Liver (tissue), 9 donors: Measurements from ENCODE around the gene PDE4B. TPM values are rescaled to one million over a fixed set of nuclear protein-coding genes. Genes with fewer than 3 reads are reported as not detected.

Experiments
- DNase-seq: peaks from one replicate; pipeline ENCODE4 v3.0.0-alpha.2; 2017; ENCODE audit warnings: low spot score
- H3K27ac ChIP-seq, 2 donors: one replicate each; pipeline ENCODE4 v1.7.0; 2013; ENCODE audit warnings: inconsistent platforms in 2 of 2, low read length in 2 of 2, control low read depth in 1 of 2, low read depth in 1 of 2, mild to moderate bottlenecking in 1 of 2
- H3K27me3 ChIP-seq, 4 donors: one replicate each; pipeline versions ENCODE4 v1.6.1 to v1.7.0; 2013; ENCODE audit warnings: low read length in 3 of 4, inconsistent platforms in 1 of 4, mild to moderate bottlenecking in 1 of 4, moderate library complexity in 1 of 4; ENCODE audit not compliant: control insufficient read depth in 4 of 4, insufficient read depth in 4 of 4
- H3K36me3 ChIP-seq, 4 donors: one replicate each; pipeline versions ENCODE4 v1.6.1 to v1.7.0; 2013; ENCODE audit warnings: low read length in 3 of 4, mild to moderate bottlenecking in 3 of 4, low read depth in 1 of 4, moderate library complexity in 1 of 4; ENCODE audit not compliant: control insufficient read depth in 4 of 4, insufficient read depth in 3 of 4
- H3K4me1 ChIP-seq, 4 donors: one replicate each; pipeline versions ENCODE4 v1.6.1 to v1.7.0; 2013; ENCODE audit warnings: low read length in 3 of 4, mild to moderate bottlenecking in 3 of 4, moderate library complexity in 1 of 4; ENCODE audit not compliant: control insufficient read depth in 4 of 4, insufficient read depth in 4 of 4
- H3K4me3 ChIP-seq, 3 donors: one replicate each; pipeline versions ENCODE4 v1.6.1 to v1.7.0; 2013; ENCODE audit warnings: low read length in 3 of 3, control low read depth in 1 of 3, low read depth in 1 of 3, mild to moderate bottlenecking in 1 of 3
- H3K9ac ChIP-seq, 2 donors: one replicate each; pipeline ENCODE4 v1.7.0; 2013; ENCODE audit warnings: low read length in 2 of 2, mild to moderate bottlenecking in 2 of 2, moderate library complexity in 2 of 2, control low read depth in 1 of 2, low read depth in 1 of 2
- H3K9me3 ChIP-seq, 4 donors: one replicate each; pipeline versions ENCODE4 v1.6.1 to v1.7.0; 2013; ENCODE audit warnings: low read length in 3 of 4; ENCODE audit not compliant: control insufficient read depth in 4 of 4
- ATF3 ChIP-seq: IDR thresholded peaks from 2 replicates; pipeline ENCODE4 v1.6.1; 2016; ENCODE audit warnings: antibody characterized with exemption
- EGR1 ChIP-seq, 2 donors: IDR thresholded peaks; 2 replicates each; pipeline ENCODE4 v1.6.1; 2016 to 2018; ENCODE audit warnings: antibody characterized with exemption in 2 of 2, low read depth in 2 of 2
- FOXA1 ChIP-seq: IDR thresholded peaks from 2 replicates; pipeline ENCODE4 v1.6.1; 2016; ENCODE audit warnings: antibody characterized with exemption
- FOXA2 ChIP-seq: IDR thresholded peaks from 2 replicates; pipeline ENCODE4 v1.6.1; 2016; ENCODE audit warnings: antibody characterized with exemption
- GABPA ChIP-seq, 2 donors: IDR thresholded peaks in 1 of 2; conservative IDR thresholded peaks in 1 of 2; 2 replicates each; pipeline ENCODE4 v1.6.1; 2016; ENCODE audit warnings: antibody characterized with exemption in 2 of 2, mild to moderate bottlenecking in 1 of 2, moderate library complexity in 1 of 2
- HNF4A ChIP-seq, 2 donors: conservative IDR thresholded peaks; 2 replicates each; pipeline ENCODE4 v1.6.1; 2016; ENCODE audit warnings: antibody characterized with exemption in 2 of 2, mild to moderate bottlenecking in 2 of 2
- HNF4G ChIP-seq: IDR thresholded peaks from 2 replicates; pipeline ENCODE4 v1.6.1; 2016; ENCODE audit warnings: antibody characterized with exemption
- JUND ChIP-seq, 2 donors: IDR thresholded peaks; 2 replicates each; pipeline ENCODE4 v1.6.1; 2016; ENCODE audit warnings: antibody characterized with exemption in 2 of 2
- NR2F2 ChIP-seq: IDR thresholded peaks from 2 replicates; pipeline ENCODE4 v1.6.1; 2016; ENCODE audit warnings: antibody characterized with exemption
- RAD21 ChIP-seq, 2 donors: IDR thresholded peaks; 2 replicates each; pipeline ENCODE4 v1.6.1; 2016; ENCODE audit warnings: antibody characterized with exemption in 2 of 2, mild to moderate bottlenecking in 2 of 2
- RXRA ChIP-seq, 2 donors: IDR thresholded peaks; 2 replicates each; pipeline ENCODE4 v1.6.1; 2017 to 2018; ENCODE audit warnings: antibody characterized with exemption in 2 of 2, mild to moderate bottlenecking in 1 of 2
- SP1 ChIP-seq: IDR thresholded peaks from 2 replicates; pipeline ENCODE4 v1.6.1; 2018; ENCODE audit warnings: antibody characterized with exemption, mild to moderate bottlenecking
- TAF1 ChIP-seq: conservative IDR thresholded peaks from 2 replicates; pipeline ENCODE4 v1.6.1; 2016; ENCODE audit warnings: antibody characterized with exemption, mild to moderate bottlenecking
- YY1 ChIP-seq: IDR thresholded peaks from 2 replicates; pipeline ENCODE4 v1.6.1; 2016; ENCODE audit warnings: antibody characterized with exemption, mild to moderate bottlenecking
- ZBTB33 ChIP-seq: IDR thresholded peaks from 2 replicates; pipeline ENCODE4 v1.6.1; 2016; ENCODE audit warnings: antibody characterized with exemption
- WGBS: extraction: QIAGEN DNeasy Blood & Tissue Kit; methylation state at CpG from one replicate; pipeline ENCODE4 v1.1.7; 2013; 5-methylcytosine and 5-hydroxymethylcytosine counted together
- polyA plus RNA-seq, 2 donors: library from polyadenylated mRNA; stranded (reverse) in 1 of 2; unstranded in 1 of 2; fragments of 200-250 nt in 1 of 2; fragments of >200 nt in 1 of 2; fragmentation: Nextera tagmentation in 1 of 2; extraction: Ambion mirVana in 1 of 2; gene quantifications; one replicate each; pipeline versions ENCODE4 v1.2.1 to v1.2.3, GENCODE V29; 2013 to 2015
- total RNA-seq, 2 donors: library from RNA; depleted of rRNA; stranded (reverse); fragments of >200 nt; gene quantifications; one replicate each; pipeline ENCODE4 v1.2.3, GENCODE V29; 2014
- TF ChIP-seq, protein P1 (sequence below): IDR thresholded peaks from 2 replicates; pipeline ENCODE4 v1.6.1; 2016; ENCODE audit warnings: antibody characterized with exemption, mild to moderate bottlenecking
- TF ChIP-seq, protein P2 (sequence below): IDR thresholded peaks from 2 replicates; pipeline ENCODE4 v1.6.1; 2016; ENCODE audit warnings: antibody characterized with exemption
- TF ChIP-seq, protein P3 (sequence below): fragments of 150-350 bp; IDR thresholded peaks from 2 replicates; pipeline ENCODE4 v1.5.1; 2017; ENCODE audit warnings: improper control_type of control experiment, low read depth, low read length; ENCODE audit not compliant: missing input control
- donor health status: healthy.
- donor health status: healthy.
- donor health status: healthy.
- donor health status: healthy.
- donor health status: healthy.

Gene PDE4B
- total and polyA plus RNA-seq, 4 donors = 1.9 to 3.9 (median 2.7) TPM

- no peak for TF ChIP-seq RAD21 (IDR thresholded peaks at IDR 0.05)
- TF ChIP-seq FOXA2 = no peak
- TF ChIP-seq SP1 = no peak
- TF ChIP-seq NR2F2 = no peak
- TF ChIP-seq HNF4G = no peak
- TF ChIP-seq GABPA (IDR thresholded peaks at IDR 0.05 in 1 of 2, conservative IDR thresholded peaks at IDR 0.05 in 1 of 2) = no peak
- no peak for TF ChIP-seq FOXA1
- TF ChIP-seq ATF3 = no peak
- TF ChIP-seq, protein P1, sequence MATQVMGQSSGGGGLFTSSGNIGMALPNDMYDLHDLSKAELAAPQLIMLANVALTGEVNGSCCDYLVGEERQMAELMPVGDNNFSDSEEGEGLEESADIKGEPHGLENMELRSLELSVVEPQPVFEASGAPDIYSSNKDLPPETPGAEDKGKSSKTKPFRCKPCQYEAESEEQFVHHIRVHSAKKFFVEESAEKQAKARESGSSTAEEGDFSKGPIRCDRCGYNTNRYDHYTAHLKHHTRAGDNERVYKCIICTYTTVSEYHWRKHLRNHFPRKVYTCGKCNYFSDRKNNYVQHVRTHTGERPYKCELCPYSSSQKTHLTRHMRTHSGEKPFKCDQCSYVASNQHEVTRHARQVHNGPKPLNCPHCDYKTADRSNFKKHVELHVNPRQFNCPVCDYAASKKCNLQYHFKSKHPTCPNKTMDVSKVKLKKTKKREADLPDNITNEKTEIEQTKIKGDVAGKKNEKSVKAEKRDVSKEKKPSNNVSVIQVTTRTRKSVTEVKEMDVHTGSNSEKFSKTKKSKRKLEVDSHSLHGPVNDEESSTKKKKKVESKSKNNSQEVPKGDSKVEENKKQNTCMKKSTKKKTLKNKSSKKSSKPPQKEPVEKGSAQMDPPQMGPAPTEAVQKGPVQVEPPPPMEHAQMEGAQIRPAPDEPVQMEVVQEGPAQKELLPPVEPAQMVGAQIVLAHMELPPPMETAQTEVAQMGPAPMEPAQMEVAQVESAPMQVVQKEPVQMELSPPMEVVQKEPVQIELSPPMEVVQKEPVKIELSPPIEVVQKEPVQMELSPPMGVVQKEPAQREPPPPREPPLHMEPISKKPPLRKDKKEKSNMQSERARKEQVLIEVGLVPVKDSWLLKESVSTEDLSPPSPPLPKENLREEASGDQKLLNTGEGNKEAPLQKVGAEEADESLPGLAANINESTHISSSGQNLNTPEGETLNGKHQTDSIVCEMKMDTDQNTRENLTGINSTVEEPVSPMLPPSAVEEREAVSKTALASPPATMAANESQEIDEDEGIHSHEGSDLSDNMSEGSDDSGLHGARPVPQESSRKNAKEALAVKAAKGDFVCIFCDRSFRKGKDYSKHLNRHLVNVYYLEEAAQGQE = no peak
- DNase-seq = no peak
- Histone ChIP-seq H3K36me3 (no peaks in the 10 kb centered on the region), H3K4me1 (no peaks in the 10 kb centered on the region), H3K27ac (no peak overlapping the region), H3K4me3 (no peak overlapping the region), H3K9me3 (no peaks in the 10 kb centered on the region), H3K9ac (no peak overlapping the region), H3K27me3 (no peaks in the 10 kb centered on the region)
- WGBS = over 99% methylated on average over 3 of the region's 3 CpGs
Observed at GRCh38 chr1:66281808-66282207, 489.1 kb downstream of the PDE4B start.

- H3K36me3 ChIP-seq = no peaks in the 10 kb centered on the region
- no peaks in the 10 kb centered on the region for H3K4me1 ChIP-seq
- H3K27me3 ChIP-seq = no peaks in the 10 kb centered on the region
- no peak overlapping the region for H3K27ac ChIP-seq
- no peak overlapping the region for H3K9ac ChIP-seq
- 82% methylated on average over 2 of the region's 2 CpGs for WGBS
- H3K4me3 ChIP-seq = no peak overlapping the region
- no peak for DNase-seq
- no peak for TF ChIP-seq ATF3
- TF ChIP-seq, protein P1 = no peak
- no peak for TF ChIP-seq RAD21 (IDR thresholded peaks at IDR 0.05)
- TF ChIP-seq FOXA1 = no peak
- TF ChIP-seq SP1 = no peak
- TF ChIP-seq NR2F2 = no peak
- TF ChIP-seq JUND (IDR thresholded peaks at IDR 0.05) = no peak
- TF ChIP-seq, protein P2, sequence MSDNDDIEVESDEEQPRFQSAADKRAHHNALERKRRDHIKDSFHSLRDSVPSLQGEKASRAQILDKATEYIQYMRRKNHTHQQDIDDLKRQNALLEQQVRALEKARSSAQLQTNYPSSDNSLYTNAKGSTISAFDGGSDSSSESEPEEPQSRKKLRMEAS = no peak
- TF ChIP-seq, protein P3, sequence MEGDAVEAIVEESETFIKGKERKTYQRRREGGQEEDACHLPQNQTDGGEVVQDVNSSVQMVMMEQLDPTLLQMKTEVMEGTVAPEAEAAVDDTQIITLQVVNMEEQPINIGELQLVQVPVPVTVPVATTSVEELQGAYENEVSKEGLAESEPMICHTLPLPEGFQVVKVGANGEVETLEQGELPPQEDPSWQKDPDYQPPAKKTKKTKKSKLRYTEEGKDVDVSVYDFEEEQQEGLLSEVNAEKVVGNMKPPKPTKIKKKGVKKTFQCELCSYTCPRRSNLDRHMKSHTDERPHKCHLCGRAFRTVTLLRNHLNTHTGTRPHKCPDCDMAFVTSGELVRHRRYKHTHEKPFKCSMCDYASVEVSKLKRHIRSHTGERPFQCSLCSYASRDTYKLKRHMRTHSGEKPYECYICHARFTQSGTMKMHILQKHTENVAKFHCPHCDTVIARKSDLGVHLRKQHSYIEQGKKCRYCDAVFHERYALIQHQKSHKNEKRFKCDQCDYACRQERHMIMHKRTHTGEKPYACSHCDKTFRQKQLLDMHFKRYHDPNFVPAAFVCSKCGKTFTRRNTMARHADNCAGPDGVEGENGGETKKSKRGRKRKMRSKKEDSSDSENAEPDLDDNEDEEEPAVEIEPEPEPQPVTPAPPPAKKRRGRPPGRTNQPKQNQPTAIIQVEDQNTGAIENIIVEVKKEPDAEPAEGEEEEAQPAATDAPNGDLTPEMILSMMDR = no peak
- TF ChIP-seq HNF4G = no peak
- TF ChIP-seq YY1 = no peak
- no peak for TF ChIP-seq EGR1 (IDR thresholded peaks at IDR 0.05; ENCODE audit: low read depth in 2 of 2)
- TF ChIP-seq TAF1 = no peak
- no peak for TF ChIP-seq ZBTB33
- TF ChIP-seq GABPA (IDR thresholded peaks at IDR 0.05 in 1 of 2, conservative IDR thresholded peaks at IDR 0.05 in 1 of 2) = no peak
- no peak for TF ChIP-seq RXRA (IDR thresholded peaks at IDR 0.05)
- no peak for TF ChIP-seq HNF4A (conservative IDR thresholded peaks at IDR 0.05)
- no peak for TF ChIP-seq FOXA2
- H3K9me3 ChIP-seq = no peaks in the 10 kb centered on the region
Observed at GRCh38 chr1:66282343-66282852, 489.7 kb downstream of the PDE4B start.
